ENCODE measurements around the gene SETDB1. TPM values are rescaled to one million over a fixed set of nuclear protein-coding genes. Genes with fewer than 3 reads are reported as not detected.

SETDB1 gene
- total and polyA plus RNA-seq, 2 of the 8 experiments (the other 6 are each of a cell fraction or from before 2014, with no cell fraction given), result 27.5 to 48.8 TPM

DNA sequence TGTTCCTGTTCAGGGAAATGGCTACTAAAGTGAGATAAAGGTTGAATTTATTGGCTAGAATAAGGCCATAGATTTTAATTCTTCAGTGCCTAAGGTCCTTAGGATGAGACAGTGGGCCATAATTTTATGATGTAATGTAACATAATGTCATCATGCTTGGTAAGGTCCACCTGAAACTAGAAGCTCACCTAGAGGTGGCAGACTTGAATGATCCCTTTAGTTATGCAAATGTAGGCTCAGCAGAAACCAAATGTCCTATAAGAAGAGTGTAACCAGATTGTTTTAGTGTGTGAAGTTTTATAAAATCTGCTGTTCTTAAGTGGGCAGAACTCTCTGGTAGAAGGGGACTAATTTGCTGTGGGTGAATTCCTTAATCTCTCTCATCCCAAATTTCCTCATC is 13.5 kb upstream of the SETDB1 start:
- H3K9me3 ChIP-seq (ENCODE audit: insufficient read depth in 2 of 2, low read depth in 1 of 2, low read length in 1 of 2), result peaks cover 0 to 3% of the 10 kb centered on the region in 2 experiments; a peak in 1 of 4 replicates
- H2BK12ac ChIP-seq (ENCODE audit: low read depth, low read length), result no peak overlapping the region; the same call in 1 of the 2 replicates
- peak overlapping the region; percentile 18 for H2BK120ac ChIP-seq (replicated peaks; ENCODE audit: low read depth, low read length)
- H3K79me1 ChIP-seq (ENCODE audit: low read depth, low read length), result no peaks in the 10 kb centered on the region
- no peak overlapping the region for H4K91ac ChIP-seq (replicated peaks; ENCODE audit: insufficient read length, low read length)
- peak overlapping the region in 1 of 4 experiments; percentile 16; a peak in 1 of 8 replicates for H3K4me3 ChIP-seq (ENCODE audit: extremely low read depth in 1 of 4, insufficient read depth in 2 of 4, low read depth in 3 of 4, low read length in 4 of 4)
- H3K9ac ChIP-seq (replicated peaks in 1 of 4; ENCODE audit: extremely low read depth in 1 of 4, low read depth in 3 of 4, low read length in 3 of 4), result no peak overlapping the region
- no peak overlapping the region for H3K14ac ChIP-seq (ENCODE audit: insufficient read length)
- H3K4me1 ChIP-seq (replicated peaks in 1 of 4; ENCODE audit: control insufficient read depth in 3 of 4, insufficient read depth in 4 of 4, low read length in 3 of 4), result peaks cover 0 to 4% (median 0%) of the 10 kb centered on the region in 4 experiments; a peak in 2 of 7 replicates
- no peak for FAIRE-seq
- CTCF ChIA-PET (ENCODE audit: partially characterized antibody), result interaction anchor here (1.8 kb wide), 1 partner anchor 9 kb away, joined by 11 read pairs; no protein-coding TSS in a partner anchor
- H3K27ac ChIP-seq (ENCODE audit: low read depth, low read length), result no peak overlapping the region
- H4K20me1 ChIP-seq (replicated peaks in 1 of 2; ENCODE audit: control insufficient read depth in 1 of 2, insufficient read depth in 2 of 2, low read length in 2 of 2), result no peaks in the 10 kb centered on the region
- H3K23me2 ChIP-seq (ENCODE audit: low read depth, low read length), result no peaks in the 10 kb centered on the region
- H4K8ac ChIP-seq (ENCODE audit: extremely low read depth, insufficient read depth, low read length), result no peak overlapping the region
- POLR2A ChIA-PET (ENCODE audit: partially characterized antibody), result interaction anchor here (0.8 kb wide), 1 partner anchor 284 kb away, joined by 3 read pairs; no protein-coding TSS in a partner anchor
- H3K56ac ChIP-seq (replicated peaks; ENCODE audit: insufficient read length, low read depth, low read length), result no peak overlapping the region
- H2BK20ac ChIP-seq (ENCODE audit: low read length), result no peak overlapping the region
- no peak overlapping the region for H3K4ac ChIP-seq (replicated peaks; ENCODE audit: insufficient read length, low read depth, low read length)
- H3K36me3 ChIP-seq (ENCODE audit: control insufficient read depth in 2 of 4, insufficient read depth in 4 of 4, low read length in 3 of 4), result no peaks in the 10 kb centered on the region; a peak in 1 of 8 replicates
- H2BK15ac ChIP-seq (ENCODE audit: low read length), result no peak overlapping the region
- H4K5ac ChIP-seq (ENCODE audit: insufficient read length, low read depth, low read length), result no peak overlapping the region
- no peak overlapping the region for H2AK5ac ChIP-seq (ENCODE audit: low read depth, low read length)
- H3K18ac ChIP-seq (ENCODE audit: extremely low read depth, low read length), result no peak overlapping the region
- no peak overlapping the region for H2AFZ ChIP-seq (ENCODE audit: low read length)
- H3K27me3 ChIP-seq (replicated peaks in 1 of 4; ENCODE audit: control insufficient read depth in 3 of 4, extremely low read depth in 1 of 4, insufficient read depth in 3 of 4, low read length in 3 of 4), result no peaks in the 10 kb centered on the region; a peak in 1 of 7 replicates
- no peak overlapping the region for H2BK5ac ChIP-seq (ENCODE audit: low read depth, low read length)
- no peak for DNase-seq (ENCODE audit: low read depth in 1 of 2, low spot score in 2 of 2)
- peak overlapping the region in 1 of 2 experiments; percentile 12; a peak in 1 of 4 replicates for H3K4me2 ChIP-seq (ENCODE audit: insufficient read depth in 1 of 2, low read depth in 2 of 2, low read length in 2 of 2)
- H3K79me2 ChIP-seq (ENCODE audit: control insufficient read depth in 1 of 2, insufficient read depth in 2 of 2, low read length in 2 of 2), result no peaks in the 10 kb centered on the region
- H3K23ac ChIP-seq (ENCODE audit: insufficient read length), result no peak overlapping the region

Measured in H1 (cell line).